HL-60 (cell line): ENCODE results near the gene CBX8.

Source experiments
- DNase-seq, 2 experiments: peaks; one replicate each; pipeline ENCODE4 v3.0.0-alpha.2; 2010 to 2020; ENCODE audit warnings: low read depth in 1 of 2, low spot score in 1 of 2
- H3K27ac ChIP-seq: fragments of 250-450 bp; sonication (Bioruptor Pico); replicated peaks from 2 replicates; pipeline ENCODE4 v1.5.1; 2020; ENCODE audit warnings: mild to moderate bottlenecking, moderate library complexity
- H3K27me3 ChIP-seq: fragments of 250-450 bp; sonication (Bioruptor Pico); 2 replicates; pipeline ENCODE4 v1.5.1; 2021; ENCODE audit warnings: mild to moderate bottlenecking, moderate library complexity; ENCODE audit not compliant: insufficient read depth, poor library complexity, severe bottlenecking
- H3K4me3 ChIP-seq: replicated peaks from 2 replicates; pipeline ENCODE4 v1.5.1; 2011; ENCODE audit warnings: mild to moderate bottlenecking, control low read depth, low read length; ENCODE audit not compliant: insufficient read depth
- CTCF ChIP-seq: IDR thresholded peaks from one replicate; pipeline ENCODE4 v1.5.1; 2011; ENCODE audit warnings: low read length, control low read depth, inconsistent platforms; ENCODE audit not compliant: insufficient read depth
- GABPA ChIP-seq: IDR thresholded peaks from 2 replicates; pipeline ENCODE4 v1.6.1; 2012; ENCODE audit warnings: low read depth
- POLR2AphosphoS5 ChIP-seq: IDR thresholded peaks from 2 replicates; pipeline ENCODE4 v1.6.1; 2012; ENCODE audit warnings: low read depth
- REST ChIP-seq: IDR thresholded peaks from 2 replicates; pipeline ENCODE4 v1.6.1; 2012; ENCODE audit warnings: low read depth; ENCODE audit not compliant: insufficient replicate concordance
- SPI1 ChIP-seq: IDR thresholded peaks from 2 replicates; pipeline ENCODE4 v1.6.1; 2012; ENCODE audit warnings: low read depth, mild to moderate bottlenecking, borderline replicate concordance

The CBX8 gene

GRCh38 chr17:79799174-79799537, 2.3 kb upstream of the CBX8 start:
- peaks cover 63% of the 10 kb centered on the region for H3K27me3 ChIP-seq
- TF ChIP-seq CTCF (no peak), REST (no peak), POLR2AphosphoS5 (no peak), GABPA (no peak), SPI1 (no peak)
- no peak overlapping the region for H3K4me3 ChIP-seq
- no peak for DNase-seq
- no peak overlapping the region for H3K27ac ChIP-seq

- H3K4me3 ChIP-seq, result no peak overlapping the region; the same call in 1 of the 2 replicates
- DNase-seq, result no peak
- H3K27me3 ChIP-seq, result peaks cover 57% of the 10 kb centered on the region
- H3K27ac ChIP-seq, result no peak overlapping the region
- no peak for TF ChIP-seq SPI1
- no peak for TF ChIP-seq REST
- TF ChIP-seq GABPA, result no peak
- no peak for TF ChIP-seq POLR2AphosphoS5
- TF ChIP-seq CTCF, result no peak
Observed at GRCh38 chr17:79798299-79799173, 1.7 kb upstream of the CBX8 start.

- TF ChIP-seq POLR2AphosphoS5 (no peak), GABPA (no peak), REST (no peak), CTCF (no peak), SPI1 (no peak)
- Histone ChIP-seq H3K27ac (no peak overlapping the region), H3K4me3 (peak overlapping the region; percentile 49), H3K27me3 (peaks cover 56% of the 10 kb centered on the region)
- no peak for DNase-seq
Observed at GRCh38 chr17:79797492-79798298, 818 bp upstream of the CBX8 start.
